ENCODE data around the gene CDH12.

CDH12 gene

DNA sequence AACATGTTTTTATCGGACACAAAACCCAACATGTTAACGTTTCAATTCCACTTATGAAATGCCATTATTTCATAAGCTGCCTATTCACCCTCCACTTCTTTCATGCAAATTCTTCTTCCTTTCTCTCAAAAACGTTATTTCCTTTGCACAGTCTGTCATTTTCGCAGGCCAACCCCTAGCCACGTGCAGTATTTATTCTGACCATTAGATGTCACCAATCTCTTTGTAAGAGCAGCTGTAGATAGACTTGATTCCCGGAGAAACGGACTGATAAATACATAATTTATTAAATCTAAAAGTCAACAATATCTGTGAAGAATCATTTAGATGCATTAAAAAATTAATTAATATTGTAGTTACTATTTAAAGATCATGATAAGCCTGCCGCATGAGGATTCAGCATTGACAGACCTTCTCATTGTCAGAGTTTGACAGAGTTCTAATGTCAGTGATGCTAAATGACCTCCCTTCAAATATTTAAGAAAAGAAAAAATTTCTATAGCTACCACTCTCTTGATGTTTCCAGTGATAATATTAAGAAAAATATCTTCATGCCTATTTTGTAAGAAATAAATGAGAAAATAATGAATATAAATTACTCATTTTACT is 933.6 kb downstream of the CDH12 start:
- no peak for DNase-seq

DNA sequence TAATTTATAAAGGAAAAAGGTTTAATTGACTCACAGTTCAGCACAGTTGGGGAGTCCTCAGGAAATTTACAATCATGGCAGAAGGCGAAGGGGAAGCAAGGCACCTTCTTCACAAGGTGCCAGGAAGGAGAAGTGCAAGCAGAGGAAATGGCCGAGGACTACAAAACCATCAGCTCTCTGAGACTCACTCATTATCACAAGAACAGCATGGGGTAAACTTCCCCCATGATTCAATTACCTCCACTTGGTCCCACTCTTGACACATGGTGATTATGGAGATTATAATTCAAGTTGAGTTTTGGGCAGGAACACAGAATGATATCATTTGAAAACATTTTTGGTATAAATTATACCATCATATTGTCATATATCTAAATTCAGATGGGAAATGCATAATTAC is 934.7 kb downstream of the CDH12 start:
- no peak for DNase-seq

- no peak for DNase-seq
Measured at GRCh38 chr5:21910731-21911130, 942.4 kb downstream of the CDH12 start.

DNA sequence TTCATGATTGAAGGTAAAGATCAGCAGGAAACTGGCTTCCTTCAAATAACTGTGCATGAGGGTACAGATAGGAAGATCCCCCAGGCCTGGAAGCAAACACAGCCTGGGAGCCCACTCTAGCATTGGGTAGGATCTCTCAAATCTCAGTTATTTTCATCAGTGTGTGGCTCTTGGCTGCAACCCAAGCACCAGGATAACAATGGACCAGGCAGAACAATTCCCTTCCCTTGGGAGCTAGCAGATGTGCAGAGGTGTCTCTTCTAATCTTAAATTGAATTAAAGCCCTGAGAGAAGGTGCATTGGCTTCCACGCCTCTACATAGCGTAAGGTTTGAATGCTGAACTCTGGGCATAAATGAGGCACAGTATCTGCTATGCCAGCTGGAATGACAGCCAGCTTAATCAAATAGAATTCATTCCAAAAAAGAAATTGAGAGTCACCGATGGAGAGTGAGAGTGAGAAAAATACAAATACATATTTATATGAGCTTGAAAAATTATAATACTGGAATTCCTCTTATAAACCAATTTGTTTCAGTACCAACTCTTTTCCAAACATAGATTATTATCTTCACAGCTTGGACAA is 957.3 kb downstream of the CDH12 start:
- DNase-seq: no peak

GRCh38 chr5:21893161-21893560 is 960.0 kb downstream of the CDH12 start:
- no peak for DNase-seq

DNA sequence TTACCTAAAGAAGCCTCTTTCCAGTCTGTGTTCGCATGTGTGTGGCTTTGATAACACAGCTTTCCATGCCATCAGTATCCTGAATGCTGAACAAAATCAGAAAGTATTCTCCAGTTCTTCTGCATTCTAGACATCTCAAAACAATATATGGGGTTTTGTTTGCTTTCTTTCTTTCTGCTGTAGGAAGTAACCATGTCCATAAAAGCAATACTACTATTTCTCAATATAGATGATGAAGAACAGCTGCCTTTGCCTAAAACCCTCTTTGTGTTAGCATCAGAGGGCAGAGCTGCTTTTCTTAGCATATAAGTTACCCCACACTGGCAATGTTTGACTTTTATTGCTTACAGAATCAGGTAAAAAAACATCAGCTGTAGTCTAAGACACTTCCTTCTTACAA is 963.6 kb downstream of the CDH12 start:
- no peak for DNase-seq

DNA sequence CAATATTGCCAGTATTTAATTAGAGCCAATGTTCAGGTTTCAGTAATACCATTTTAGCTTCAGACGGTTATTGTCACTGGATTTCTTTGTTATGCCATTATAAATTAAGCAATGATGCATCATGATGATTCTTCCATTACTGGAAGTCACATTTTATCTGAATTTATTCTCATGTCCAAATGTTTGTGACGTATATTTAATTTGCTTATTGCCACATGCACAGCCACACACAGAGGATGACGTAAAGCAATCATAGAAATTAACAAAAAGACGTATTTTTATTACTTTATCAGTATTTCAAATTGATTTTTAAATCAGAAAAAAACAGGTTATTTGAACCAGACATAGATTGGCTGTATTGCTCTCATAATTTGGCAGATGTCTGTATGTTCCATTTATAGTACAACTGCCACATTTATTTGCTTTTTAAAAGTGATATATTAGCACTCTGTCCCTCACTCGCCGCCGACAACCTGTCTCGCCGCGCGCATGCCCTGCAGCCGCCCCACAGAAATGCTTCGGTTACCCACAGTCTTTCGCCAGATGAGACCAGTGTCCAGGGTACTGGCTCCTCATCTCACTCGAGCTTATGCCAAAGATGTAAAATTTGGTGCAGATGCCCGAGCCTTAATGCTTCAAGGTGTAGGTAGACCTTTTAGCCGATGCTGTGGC is 970.9 kb downstream of the CDH12 start:
- no peak for DNase-seq

- no peak for DNase-seq
Measured at GRCh38 chr5:21880164-21880563, 973.0 kb downstream of the CDH12 start.

DNA sequence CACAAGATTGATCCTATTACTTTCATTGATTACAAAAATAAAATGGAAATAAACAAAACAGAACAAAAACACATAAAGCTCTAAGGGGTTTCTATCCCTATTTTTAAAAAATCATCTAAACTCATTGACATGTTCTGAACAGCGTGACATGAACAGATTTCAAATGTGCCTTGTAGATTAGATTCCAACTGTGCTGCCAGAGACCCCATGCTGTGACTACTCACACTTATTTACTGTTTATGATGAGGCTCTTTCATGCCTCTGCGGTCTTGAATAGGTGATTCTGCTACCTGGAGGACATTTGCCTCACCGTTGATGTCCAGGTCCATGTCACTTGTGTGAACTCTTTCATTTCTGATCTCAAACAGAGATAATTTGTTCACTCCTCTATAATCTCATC is 990.2 kb downstream of the CDH12 start:
- no peak for DNase-seq

DNA sequence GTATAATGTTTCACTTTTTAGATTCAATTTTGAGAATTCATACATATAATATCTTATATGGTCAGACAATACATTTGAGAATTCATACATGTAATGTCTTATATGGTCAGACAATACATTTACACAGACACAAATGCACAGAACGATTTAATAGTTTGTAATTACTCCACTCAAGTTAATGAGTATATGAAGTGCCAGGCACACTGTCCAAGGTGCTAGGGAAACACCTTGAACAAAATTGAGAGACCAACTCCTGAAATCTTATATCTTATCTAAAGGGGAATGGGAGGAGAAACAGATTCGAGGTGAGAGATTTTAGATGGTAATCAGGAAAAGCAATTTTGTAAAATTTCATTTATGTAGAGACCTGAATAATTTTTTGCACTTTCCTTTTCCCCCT is 994.7 kb downstream of the CDH12 start:
- no peak for DNase-seq

- DNase-seq: no peak
Measured at GRCh38 chr5:21856987-21857386, 996.2 kb downstream of the CDH12 start.

DNA sequence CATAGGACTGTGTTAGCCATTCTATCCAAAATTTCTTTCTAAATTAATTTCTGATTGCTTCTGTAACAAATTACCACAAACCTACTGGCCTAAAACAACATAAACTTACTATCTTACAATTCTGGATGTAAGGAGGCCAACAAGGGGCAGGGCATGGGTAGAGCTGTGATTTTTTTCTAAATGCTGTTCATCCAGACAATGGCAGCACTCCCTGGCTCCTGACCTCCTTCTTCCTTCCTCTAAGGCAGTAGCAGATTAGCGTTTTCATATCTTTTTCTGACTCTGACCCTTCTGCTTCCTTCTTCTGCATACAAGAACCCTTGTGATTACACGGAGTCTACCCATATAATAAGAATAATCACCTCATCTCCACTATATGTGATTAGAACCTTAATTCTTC is 1005.8 kb downstream of the CDH12 start:
- no peak for DNase-seq

DNA sequence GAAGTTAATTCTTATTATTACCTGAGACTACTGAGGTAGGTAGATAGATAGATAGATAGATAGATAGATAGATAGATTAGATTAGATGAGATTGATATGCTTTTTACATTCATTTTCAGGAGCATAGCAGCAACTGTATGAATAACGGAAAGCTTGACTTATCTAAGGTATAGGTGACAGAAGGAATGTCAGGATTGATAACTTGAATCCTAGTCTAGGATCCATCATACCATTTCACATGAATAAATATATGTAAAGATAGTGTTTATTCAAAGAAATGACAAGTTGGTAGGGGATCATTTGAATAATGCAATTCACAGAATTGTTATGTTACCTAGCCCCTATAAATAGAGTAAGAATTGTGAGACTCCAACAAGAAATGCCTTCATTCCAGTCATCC is 1008.2 kb downstream of the CDH12 start:
- no peak for DNase-seq

GRCh38 chr5:21834863-21835262 is 1018.3 kb downstream of the CDH12 start:
- no peak for DNase-seq

GRCh38 chr5:21831145-21831787 is 1021.9 kb downstream of the CDH12 start:
- no peak for DNase-seq

- DNase-seq: no peak
Measured at GRCh38 chr5:21826884-21827283, 1026.3 kb downstream of the CDH12 start.

DNA sequence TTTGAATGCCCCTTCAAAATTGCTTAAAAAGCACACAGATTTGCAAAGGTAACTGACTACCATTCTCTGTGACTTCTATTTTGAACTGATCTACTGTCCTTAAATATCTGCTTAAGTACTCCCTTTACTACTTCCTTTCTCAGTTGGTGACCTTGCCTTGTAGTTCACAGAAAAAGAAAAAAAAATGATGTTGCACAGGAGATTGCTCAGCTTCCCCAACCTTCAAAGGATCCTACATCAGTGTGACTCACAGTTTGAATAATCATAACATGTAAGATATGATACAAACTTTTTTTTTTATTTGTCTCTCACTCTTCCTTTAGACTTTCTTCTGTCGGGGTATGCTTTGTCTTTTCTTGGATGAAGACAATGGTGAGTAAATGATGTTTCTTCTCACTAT is 1029.6 kb downstream of the CDH12 start:
- no peak for DNase-seq

DNA sequence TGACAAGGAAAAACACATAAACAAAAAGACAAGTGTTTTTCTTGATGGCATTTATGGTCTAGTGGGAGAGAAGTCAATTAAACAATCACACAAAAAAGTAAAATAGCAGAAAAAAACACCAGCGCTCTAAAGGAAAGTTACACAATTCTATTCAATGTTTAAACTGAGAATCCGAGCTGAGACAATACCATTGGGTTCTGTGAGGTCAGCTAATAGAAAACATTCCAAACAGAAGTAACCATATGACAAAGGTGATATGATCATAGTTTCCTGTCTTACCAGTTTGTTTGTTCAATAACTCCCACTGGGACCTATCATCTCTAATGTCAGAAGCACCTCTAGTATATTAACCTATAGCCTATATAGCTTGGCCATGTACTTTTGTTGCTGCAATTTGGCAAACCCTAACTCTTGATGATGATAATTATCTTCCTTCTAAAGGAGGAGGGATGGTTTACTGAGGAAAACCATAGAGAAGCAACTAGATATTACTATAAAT is 1030.0 kb downstream of the CDH12 start:
- DNase-seq: no peak

GRCh38 chr5:21820527-21820926 is 1032.6 kb downstream of the CDH12 start:
- no peak for DNase-seq

DNA sequence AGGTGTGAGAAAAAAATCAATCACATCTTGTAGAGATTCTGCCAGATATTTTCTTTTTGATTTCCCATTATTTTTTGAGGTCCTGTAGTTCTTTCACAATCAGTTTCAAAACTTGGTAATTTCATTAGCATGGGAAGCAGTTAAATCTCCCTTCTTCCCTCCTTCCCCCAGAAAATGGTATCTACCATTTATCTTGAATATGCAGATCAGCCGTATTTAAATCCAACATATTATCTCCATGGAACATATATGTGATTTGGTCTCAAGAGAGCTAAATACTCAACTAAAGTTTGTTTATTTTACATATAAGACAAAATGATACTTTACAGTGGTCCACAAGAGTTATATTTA is 1034.8 kb downstream of the CDH12 start:
- DNase-seq: no peak

GRCh38 chr5:21817668-21818369 is 1035.3 kb downstream of the CDH12 start:
- no peak for DNase-seq

DNA sequence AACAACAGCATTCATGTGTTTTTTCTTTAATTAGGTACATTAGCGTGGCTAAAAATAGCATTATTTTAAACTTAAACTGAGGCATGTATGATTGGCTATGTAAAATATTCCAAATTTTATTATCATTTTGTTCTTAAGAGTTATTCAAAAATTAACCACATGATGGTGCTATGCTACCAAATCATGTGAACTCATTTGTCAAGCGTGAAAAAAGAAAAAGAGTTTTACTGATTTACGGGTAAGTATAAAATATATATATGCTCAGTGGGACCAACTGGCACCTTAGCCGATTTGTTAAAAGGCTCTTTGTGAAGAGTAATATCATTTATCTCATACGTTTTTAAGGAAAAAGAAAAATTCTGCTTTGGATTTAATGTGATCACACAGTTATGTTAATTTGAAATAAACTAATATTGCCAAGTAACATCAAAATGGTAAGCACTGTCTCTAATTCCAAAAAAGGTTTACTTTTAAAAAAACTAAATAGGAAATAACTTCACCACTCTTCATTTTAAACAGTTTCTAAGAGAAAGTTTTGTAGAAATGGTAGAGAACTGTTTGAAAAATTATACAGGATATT is 1042.3 kb downstream of the CDH12 start:
- no peak for DNase-seq

- no peak for DNase-seq
Measured at GRCh38 chr5:21809611-21810010, 1043.5 kb downstream of the CDH12 start.

All from CD4-positive, alpha-beta T cell treated with Interleukin-21 for 1 hour (primary cell).